Stimulated activated naive B cell treated with anti-CD40 and anti-IgM and Interleukin-4, amounts not matched to agents 10 μg/mL and 1 μg/mL and 100 μg/mL, for 72 hours (primary cell): ENCODE measurements around the gene PALD1.

Experiments
- ATAC-seq, 2 donors: fragments of 150-1000 bp; cut with Tn5 transposase; replicated peaks; 2 replicates each; pipeline ENCODE4 v1.10.0; 2021; ENCODE audit warnings: moderate library complexity in 1 of 2
- DNase-seq: peaks from one replicate; pipeline ENCODE4 v3.0.0; 2021
- H3K27ac Mint-ChIP-seq: one replicate; pipeline ENCODE4 v1.8.0; 2022; ENCODE audit warnings: mild to moderate bottlenecking, mixed read lengths
- H3K27me3 Mint-ChIP-seq, 2 donors: one replicate each; pipeline ENCODE4 v1.8.0; 2022; ENCODE audit warnings: mixed read lengths in 2 of 2
- H3K36me3 Mint-ChIP-seq, 2 donors: one replicate each; pipeline ENCODE4 v1.8.0; 2022; ENCODE audit warnings: mixed read lengths in 2 of 2, mild to moderate bottlenecking in 1 of 2
- H3K4me1 Mint-ChIP-seq, 2 donors: one replicate each; pipeline ENCODE4 v1.8.0; 2022; ENCODE audit warnings: mixed read lengths in 2 of 2, mild to moderate bottlenecking in 1 of 2
- H3K4me3 Mint-ChIP-seq, 2 donors: one replicate each; pipeline ENCODE4 v1.8.0; 2022; ENCODE audit warnings: mild to moderate bottlenecking in 2 of 2, mixed read lengths in 2 of 2, moderate library complexity in 1 of 2
- H3K9me3 Mint-ChIP-seq, 2 donors: one replicate each; pipeline ENCODE4 v1.8.0; 2022; ENCODE audit warnings: mixed read lengths in 2 of 2, mild to moderate bottlenecking in 1 of 2

PALD1 gene

DNA sequence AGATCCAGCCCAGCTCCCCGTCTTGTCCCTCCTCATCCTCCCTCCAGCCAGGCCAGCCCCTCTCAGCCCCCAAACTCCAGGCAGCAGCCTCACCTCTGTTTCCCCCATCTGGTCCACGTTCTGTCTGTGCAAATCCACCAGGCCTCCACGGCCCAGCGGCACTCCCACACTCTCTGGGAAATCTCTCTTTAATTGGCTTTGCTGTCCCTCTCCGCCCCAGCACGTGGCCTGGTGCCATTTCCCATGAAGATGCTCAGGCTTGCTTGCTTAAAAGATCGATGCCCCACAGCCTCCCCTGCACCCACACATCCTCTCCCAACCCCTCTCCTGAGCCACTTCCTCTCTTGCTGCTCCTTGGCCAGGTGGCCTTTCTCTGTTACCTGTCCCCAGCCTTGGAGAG, 84.7 kb downstream of the PALD1 start:
- ATAC-seq (no peak), DNase-seq (no peak)
- Mint-ChIP-seq H3K27me3 (peaks cover 0 to 8% of the 10 kb centered on the region in 2 donors), H3K4me3 (no peak overlapping the region), H3K9me3 (no peaks in the 10 kb centered on the region), H3K4me1 (peaks cover 15 to 16% of the 10 kb centered on the region in 2 donors), H3K27ac (no peak overlapping the region), H3K36me3 (peaks cover 0 to 3% of the 10 kb centered on the region in 2 donors)

DNA sequence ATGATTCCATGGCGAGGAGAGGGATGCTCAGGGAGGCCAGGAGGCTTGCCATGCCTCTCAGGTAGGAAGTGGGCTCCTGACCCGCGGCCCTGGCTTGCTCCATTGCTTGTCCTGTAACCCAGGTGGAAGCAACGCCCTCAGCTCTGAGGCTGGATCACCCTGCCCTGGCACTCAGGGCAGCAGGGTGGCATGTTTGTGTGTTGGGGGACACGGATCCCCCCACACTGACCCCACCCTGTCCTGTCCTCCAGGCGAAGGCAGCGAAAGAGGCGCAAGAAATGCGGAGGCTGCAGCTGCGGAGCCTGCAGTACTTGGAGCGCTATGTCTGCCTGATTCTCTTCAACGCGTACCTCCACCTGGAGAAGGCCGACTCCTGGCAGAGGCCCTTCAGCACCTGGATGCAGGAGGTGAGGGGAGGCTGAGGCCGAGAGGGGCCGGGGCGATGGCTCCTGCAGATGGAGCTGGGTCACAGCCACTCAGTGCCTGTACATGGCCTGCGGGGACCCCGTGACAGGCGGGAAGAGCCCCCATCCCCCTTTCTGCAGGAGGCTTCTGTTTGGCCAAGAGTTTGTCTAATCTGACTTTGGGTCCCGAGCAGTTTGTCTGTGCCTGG, 85.7 kb downstream of the PALD1 start:
- H3K4me1 Mint-ChIP-seq, result peaks cover 9 to 11% of the 10 kb centered on the region in 2 donors
- no peak overlapping the region for H3K27ac Mint-ChIP-seq
- H3K27me3 Mint-ChIP-seq, result peaks cover 0 to 5% of the 10 kb centered on the region in 2 donors
- no peak overlapping the region for H3K4me3 Mint-ChIP-seq
- DNase-seq (no peak), ATAC-seq (no peak)
- H3K36me3 Mint-ChIP-seq, result peaks cover 0 to 3% of the 10 kb centered on the region in 2 donors
- no peaks in the 10 kb centered on the region for H3K9me3 Mint-ChIP-seq

DNA sequence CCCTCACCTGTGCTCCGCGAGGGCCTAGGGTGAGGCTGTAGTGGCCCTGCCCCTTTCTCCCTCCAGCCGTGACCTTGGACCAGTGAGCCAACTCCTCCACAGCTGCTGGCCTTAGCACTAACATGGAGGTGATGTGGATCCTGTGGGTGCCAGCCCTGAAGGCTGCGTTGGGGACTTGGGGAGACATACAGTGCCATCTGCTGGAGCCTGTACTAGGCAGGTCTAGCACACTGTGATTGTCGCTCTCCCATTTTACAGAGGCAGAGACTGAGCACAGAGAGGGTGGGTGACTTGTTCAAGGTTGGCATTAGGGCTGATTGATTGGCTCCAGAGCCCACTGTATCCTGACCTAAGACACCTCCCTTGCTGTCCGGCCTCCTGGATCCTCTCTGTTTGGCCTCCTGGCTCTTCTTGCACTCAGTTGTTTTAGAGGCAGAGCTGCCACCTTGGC, 86.4 kb downstream of the PALD1 start:
- no peaks in the 10 kb centered on the region for H3K27me3 Mint-ChIP-seq
- H3K9me3 Mint-ChIP-seq, result no peaks in the 10 kb centered on the region
- DNase-seq, result no peak
- H3K27ac Mint-ChIP-seq, result no peak overlapping the region
- no peak overlapping the region for H3K4me3 Mint-ChIP-seq
- H3K36me3 Mint-ChIP-seq, result peaks cover 0 to 3% of the 10 kb centered on the region in 2 donors
- ATAC-seq, result peak; percentile 18 to 34
- peaks cover 7% of the 10 kb centered on the region in 2 donors for H3K4me1 Mint-ChIP-seq

DNA sequence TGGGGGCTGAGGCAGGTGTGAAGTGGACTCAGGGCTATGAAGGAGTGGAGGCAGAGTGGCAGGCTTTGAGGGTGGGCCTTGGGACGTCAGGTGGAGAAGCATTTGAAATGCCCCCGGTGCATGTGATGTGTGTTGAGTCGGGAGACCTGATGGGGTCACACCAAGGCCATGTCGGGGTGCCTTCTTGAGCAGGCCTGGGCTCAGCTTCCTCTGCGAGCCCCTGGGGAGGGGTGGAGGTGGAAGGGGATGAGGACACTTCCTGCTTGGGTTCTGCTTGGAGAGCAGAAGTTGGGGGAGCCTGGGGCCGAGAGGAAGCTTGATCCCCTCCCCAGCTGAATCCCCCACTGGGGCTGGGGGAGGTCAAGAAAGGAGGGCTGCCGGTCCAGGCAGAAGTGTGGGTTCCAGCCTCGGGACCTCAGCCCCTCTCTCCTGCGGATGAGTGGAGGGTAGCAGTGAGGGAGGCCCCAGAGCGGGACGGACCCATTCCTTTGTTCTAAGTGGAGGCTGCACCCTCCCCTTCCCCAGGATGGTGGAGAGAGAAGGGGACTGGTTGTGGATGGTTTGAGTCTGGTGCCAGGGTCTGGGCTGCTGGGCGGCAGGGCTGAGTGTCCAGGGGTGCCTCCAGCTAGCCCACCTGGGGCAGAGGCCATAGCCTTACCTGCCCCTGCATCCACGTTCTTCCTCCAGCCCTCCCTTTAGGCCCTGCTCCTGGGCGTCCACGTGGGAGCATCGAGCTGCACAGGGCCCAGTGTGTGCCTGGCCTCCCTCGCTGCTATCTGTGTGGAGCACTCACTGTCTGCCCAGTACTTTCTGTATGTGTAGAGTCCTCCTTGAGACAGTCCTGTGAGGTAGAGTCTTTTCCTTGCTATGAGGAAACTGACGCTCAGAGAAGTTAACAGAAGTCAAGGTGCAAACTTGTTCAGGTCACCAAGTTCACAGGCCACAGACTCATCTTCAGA, 87.3 kb downstream of the PALD1 start:
- no peak for DNase-seq
- peak in 1 of 2 donors; percentile 24 for ATAC-seq
- no peak overlapping the region for H3K27ac Mint-ChIP-seq
- H3K4me1 Mint-ChIP-seq, result peaks cover 7% of the 10 kb centered on the region in 2 donors
- no peaks in the 10 kb centered on the region for H3K9me3 Mint-ChIP-seq
- peaks cover 0 to 3% of the 10 kb centered on the region in 2 donors for H3K36me3 Mint-ChIP-seq
- H3K27me3 Mint-ChIP-seq, result no peaks in the 10 kb centered on the region
- no peak overlapping the region for H3K4me3 Mint-ChIP-seq

GRCh38 chr10:70566515-70567290, 88.1 kb downstream of the PALD1 start:
- ATAC-seq, result no peak

DNA sequence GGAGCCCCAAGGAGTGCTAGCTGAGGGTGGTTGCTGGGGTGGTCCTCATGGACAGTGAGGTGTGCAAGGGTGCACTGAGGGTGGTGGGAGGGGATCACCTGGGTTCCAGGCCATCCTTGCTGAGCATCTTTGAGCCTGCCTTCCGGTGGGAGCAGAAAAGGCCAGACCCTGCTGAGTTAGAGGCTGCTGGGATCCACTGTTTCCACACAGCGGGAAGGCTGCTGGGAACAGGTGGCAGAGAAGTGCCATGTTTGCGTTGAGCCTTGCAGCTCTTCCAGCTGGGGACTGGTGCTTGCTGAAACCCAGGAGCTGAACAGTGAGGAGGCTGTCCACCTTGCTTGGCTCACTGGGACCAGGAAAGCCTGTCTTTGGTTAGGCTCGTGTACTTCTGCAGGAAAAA, 89.0 kb downstream of the PALD1 start:
- Mint-ChIP-seq H3K27me3 (no peaks in the 10 kb centered on the region), H3K27ac (no peak overlapping the region), H3K9me3 (no peaks in the 10 kb centered on the region), H3K4me3 (no peak overlapping the region), H3K4me1 (peaks cover 7% of the 10 kb centered on the region in 2 donors), H3K36me3 (peaks cover 0 to 3% of the 10 kb centered on the region in 2 donors)
- ATAC-seq, result no peak
- no peak for DNase-seq

More at GRCh38 chr10:70566515-70567290, 88.1 kb downstream of the PALD1 start:
- H3K9me3 Mint-ChIP-seq, result no peaks in the 10 kb centered on the region
- H3K36me3 Mint-ChIP-seq, result peaks cover 0 to 3% of the 10 kb centered on the region in 2 donors
- no peak for DNase-seq
- no peaks in the 10 kb centered on the region for H3K27me3 Mint-ChIP-seq
- no peak overlapping the region for H3K4me3 Mint-ChIP-seq
- H3K4me1 Mint-ChIP-seq, result peaks cover 7% of the 10 kb centered on the region in 2 donors
- no peak overlapping the region for H3K27ac Mint-ChIP-seq

DNA sequence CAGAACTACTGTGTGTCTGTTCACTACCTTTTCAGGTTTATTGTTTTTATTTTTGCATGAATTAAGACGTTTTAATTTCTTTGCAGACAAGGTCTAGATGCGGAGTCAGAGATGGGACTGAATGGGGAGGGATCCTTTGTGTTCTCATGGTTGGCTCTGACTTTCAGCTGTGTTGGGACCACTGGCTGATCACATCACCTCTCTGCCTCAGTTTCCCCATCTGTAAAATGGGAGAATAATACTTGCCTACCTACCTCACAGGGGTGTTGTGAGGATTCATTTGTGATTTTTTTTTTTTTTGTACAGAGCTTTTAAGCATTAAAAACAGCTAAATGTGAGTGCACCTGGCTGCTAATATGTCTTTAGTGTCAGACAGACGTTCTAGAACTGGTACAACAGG, 89.5 kb downstream of the PALD1 start:
- Mint-ChIP-seq H3K9me3 (no peaks in the 10 kb centered on the region), H3K27me3 (no peaks in the 10 kb centered on the region), H3K4me3 (no peak overlapping the region), H3K36me3 (peaks cover 0 to 3% of the 10 kb centered on the region in 2 donors), H3K27ac (no peak overlapping the region), H3K4me1 (peaks cover 7% of the 10 kb centered on the region in 2 donors)
- ATAC-seq, result no peak
- DNase-seq, result no peak

- H3K27ac Mint-ChIP-seq, result no peak overlapping the region
- peaks cover 0 to 3% of the 10 kb centered on the region in 2 donors for H3K36me3 Mint-ChIP-seq
- ATAC-seq (no peak), DNase-seq (no peak)
- peaks cover 7% of the 10 kb centered on the region in 2 donors for H3K4me1 Mint-ChIP-seq
- H3K27me3 Mint-ChIP-seq, result no peaks in the 10 kb centered on the region
- no peak overlapping the region for H3K4me3 Mint-ChIP-seq
- no peaks in the 10 kb centered on the region for H3K9me3 Mint-ChIP-seq
These were observed 90.4 kb downstream of the PALD1 start for GRCh38 chr10:70568781-70569495.

DNA sequence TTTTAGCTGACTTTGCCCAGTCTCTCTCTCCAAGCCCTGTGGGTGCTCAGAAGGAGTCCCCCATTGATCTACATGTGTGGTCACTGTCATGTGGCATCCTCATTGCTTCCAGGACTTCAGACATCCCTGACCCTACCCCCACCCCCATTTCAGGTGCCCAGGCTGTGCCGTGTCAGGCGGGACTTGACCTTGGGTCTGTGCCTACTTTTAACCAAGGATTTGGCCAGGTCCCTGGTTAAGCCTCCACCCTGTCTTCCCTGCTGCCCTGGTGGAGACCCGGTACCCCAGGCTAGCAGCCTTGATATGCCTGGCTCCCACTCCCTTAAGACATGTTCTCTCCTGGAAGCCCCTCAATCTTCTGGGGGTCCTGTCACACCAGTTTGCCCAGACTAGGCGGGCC, 92.7 kb downstream of the PALD1 start:
- no peaks in the 10 kb centered on the region for H3K27me3 Mint-ChIP-seq
- H3K9me3 Mint-ChIP-seq, result no peaks in the 10 kb centered on the region
- peaks cover 9% of the 10 kb centered on the region in 2 donors for H3K4me1 Mint-ChIP-seq
- no peak overlapping the region for H3K27ac Mint-ChIP-seq
- ATAC-seq (no peak), DNase-seq (no peak)
- H3K4me3 Mint-ChIP-seq, result no peak overlapping the region
- H3K36me3 Mint-ChIP-seq, result peaks cover 0 to 3% of the 10 kb centered on the region in 2 donors

DNA sequence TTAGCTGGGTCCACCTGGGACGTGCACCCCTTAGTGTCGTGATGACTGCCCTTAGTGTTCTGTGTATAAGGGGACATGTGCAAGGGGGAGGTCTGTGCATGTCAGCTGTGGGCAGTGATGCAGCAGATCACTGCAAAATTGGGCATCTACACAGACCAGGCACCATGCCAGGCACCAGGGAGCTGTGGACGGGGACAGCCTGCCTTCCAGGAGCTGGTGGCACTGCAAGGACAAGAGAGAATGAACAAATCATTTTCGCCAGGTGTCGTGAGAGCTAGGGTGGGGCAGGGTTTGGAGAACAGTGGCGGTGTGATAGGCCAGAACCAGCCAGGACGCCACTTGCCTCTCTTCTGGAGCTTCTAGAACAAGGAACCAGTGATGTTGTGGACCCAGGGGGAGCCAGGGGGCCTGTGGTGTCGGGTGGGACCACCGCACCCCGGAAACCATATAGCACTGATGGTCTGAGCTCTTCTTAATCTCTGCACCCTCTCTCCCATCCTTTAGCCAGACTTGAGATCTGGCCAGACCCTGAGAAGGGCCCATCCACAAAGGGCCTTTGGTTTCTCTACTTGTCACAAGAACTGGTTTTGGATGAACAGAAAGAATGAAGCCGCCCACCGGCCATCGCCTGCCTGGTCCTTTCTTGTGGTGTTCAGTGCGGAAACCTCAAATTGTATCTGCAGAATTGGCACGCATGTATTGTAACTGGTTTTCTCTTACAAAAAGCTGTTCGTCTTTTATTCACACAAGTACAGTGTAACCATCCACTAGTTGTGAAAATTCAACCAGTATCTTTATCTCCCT, 93.3 kb downstream of the PALD1 start:
- H3K27ac Mint-ChIP-seq, result no peak overlapping the region

GRCh38 chr10:70573599-70574506, 95.3 kb downstream of the PALD1 start:
- DNase-seq, result no peak
- Mint-ChIP-seq H3K4me1 (peaks cover 30 to 35% of the 10 kb centered on the region in 2 donors), H3K27ac (no peak overlapping the region), H3K4me3 (no peak overlapping the region), H3K27me3 (no peaks in the 10 kb centered on the region), H3K36me3 (no peaks in the 10 kb centered on the region), H3K9me3 (no peaks in the 10 kb centered on the region)
- no peak for ATAC-seq

More for the DNA sequence above, 93.3 kb downstream of the PALD1 start:
- ATAC-seq (no peak), DNase-seq (no peak)
- Mint-ChIP-seq H3K36me3 (peaks cover 0 to 3% of the 10 kb centered on the region in 2 donors), H3K27me3 (no peaks in the 10 kb centered on the region), H3K4me3 (no peak overlapping the region), H3K4me1 (peaks cover 15% of the 10 kb centered on the region in 2 donors), H3K9me3 (no peaks in the 10 kb centered on the region)

GRCh38 chr10:70575486-70575873, 96.9 kb downstream of the PALD1 start:
- no peaks in the 10 kb centered on the region for H3K36me3 Mint-ChIP-seq
- H3K9me3 Mint-ChIP-seq, result peaks cover 2 to 3% of the 10 kb centered on the region in 2 donors
- no peak overlapping the region for H3K27ac Mint-ChIP-seq
- DNase-seq, result no peak
- H3K4me1 Mint-ChIP-seq, result peaks cover 38 to 49% of the 10 kb centered on the region in 2 donors
- H3K4me3 Mint-ChIP-seq, result no peak overlapping the region
- ATAC-seq, result no peak
- H3K27me3 Mint-ChIP-seq, result no peaks in the 10 kb centered on the region
